MCF 10A (cell line): ENCODE data around the gene MSH6. TPM values are rescaled to one million over a fixed set of nuclear protein-coding genes. Genes with fewer than 3 reads are reported as not detected.

Source experiments
- Bru-seq: library from RNA; stranded (reverse); fragments of 400-500 nt; gene quantifications from one replicate; lab custom pipeline; 2021; lab: Mats Ljungman, UMichigan
- BruChase-seq, 2 experiments: library from RNA; stranded (reverse); fragments of 400-500 nt; gene quantifications; one replicate each; lab custom pipeline; 2021; lab: Mats Ljungman, UMichigan
- BruUV-seq: library from RNA; stranded (reverse); fragments of 400-500 nt; replicated peaks from 2 replicates; lab custom pipeline; 2021; lab: Mats Ljungman, UMichigan
- CTCF ChIA-PET: fragments of 300-600 bp; sonication (Branson Sonifier 250); formaldehyde crosslinking; extraction: SDS; loops from one replicate; lab custom pipeline; 2021; ENCODE audit warnings: antibody characterized with exemption, inconsistent platforms; lab: Yijun Ruan, JAX
- POLR2A ChIA-PET: fragments of 300-600, 350-650 bp; sonication (Branson Sonifier 250); formaldehyde crosslinking; extraction: SDS; loops from one replicate; lab custom pipeline; 2020; ENCODE audit warnings: antibody characterized with exemption, inconsistent platforms; lab: Yijun Ruan, JAX
- DNase-seq: peaks from one replicate; pipeline ENCODE4 v3.0.0-alpha.2; 2018; ENCODE audit not compliant: unreplicated experiment
- H3K27ac Mint-ChIP-seq: one replicate; pipeline ENCODE4 v1.8.0; 2022; ENCODE audit warnings: mild to moderate bottlenecking, low read depth, mixed read lengths; ENCODE audit not compliant: unreplicated experiment
- H3K27me3 Mint-ChIP-seq: one replicate; pipeline ENCODE4 v1.8.0; 2022; ENCODE audit warnings: mixed read lengths; ENCODE audit not compliant: insufficient read depth, unreplicated experiment
- H3K36me3 Mint-ChIP-seq: one replicate; pipeline ENCODE4 v1.8.0; 2022; ENCODE audit warnings: mild to moderate bottlenecking, moderate library complexity, mixed read lengths; ENCODE audit not compliant: insufficient read depth, unreplicated experiment
- H3K4me1 Mint-ChIP-seq: one replicate; pipeline ENCODE4 v1.8.0; 2022; ENCODE audit warnings: mixed read lengths; ENCODE audit not compliant: insufficient read depth, unreplicated experiment
- H3K4me3 Mint-ChIP-seq: one replicate; pipeline ENCODE4 v1.8.0; 2022; ENCODE audit warnings: mild to moderate bottlenecking, moderate library complexity, mixed read lengths; ENCODE audit not compliant: unreplicated experiment
- H3K9me3 Mint-ChIP-seq: one replicate; pipeline ENCODE4 v1.8.0; 2022; ENCODE audit warnings: mixed read lengths; ENCODE audit not compliant: unreplicated experiment
- intact Hi-C: fragments of 100-400 bp; cut with micrococcal nuclease; formaldehyde crosslinking; loops from 2 replicates; pipeline ENCODE4 v1.14.1; 2022
- long read RNA-seq: library from polyadenylated mRNA; stranded (forward); transcript quantifications from one replicate; pipeline ENCODE4 v2.0.0, GENCODE V29; 2022
- total RNA-seq: library from RNA; stranded (reverse); gene quantifications from 2 replicates; pipeline ENCODE4 v1.2.3, GENCODE V29; 2022
- TF ChIP-seq, protein P1 (sequence below): fragments of 200-600 bp; IDR thresholded peaks from one replicate; pipeline ENCODE4 v1.8.0; 2022; ENCODE audit warnings: antibody characterized with exemption, mild to moderate bottlenecking; ENCODE audit not compliant: unreplicated experiment

Gene MSH6
- total RNA-seq (40.3 and 45.3 TPM in 2 replicates), Bru-seq, nascent RNA (percentile 79 among the genes with signal in this experiment), BruChase-seq, experiment 1, labeled RNA remaining after a 6-hour chase (percentile 85 among the genes with signal in this experiment), BruChase-seq, experiment 2, labeled RNA remaining after a 2-hour chase (percentile 90 among the genes with signal in this experiment)
- long read RNA-seq, full-length matches to known transcripts, result 75 of 96 reads
- long read RNA-seq, partial matches to known transcripts, result 11 of 96 reads
- long read RNA-seq, other reads (novel, unspliced or antisense), result 10 of 96 reads

DNA sequence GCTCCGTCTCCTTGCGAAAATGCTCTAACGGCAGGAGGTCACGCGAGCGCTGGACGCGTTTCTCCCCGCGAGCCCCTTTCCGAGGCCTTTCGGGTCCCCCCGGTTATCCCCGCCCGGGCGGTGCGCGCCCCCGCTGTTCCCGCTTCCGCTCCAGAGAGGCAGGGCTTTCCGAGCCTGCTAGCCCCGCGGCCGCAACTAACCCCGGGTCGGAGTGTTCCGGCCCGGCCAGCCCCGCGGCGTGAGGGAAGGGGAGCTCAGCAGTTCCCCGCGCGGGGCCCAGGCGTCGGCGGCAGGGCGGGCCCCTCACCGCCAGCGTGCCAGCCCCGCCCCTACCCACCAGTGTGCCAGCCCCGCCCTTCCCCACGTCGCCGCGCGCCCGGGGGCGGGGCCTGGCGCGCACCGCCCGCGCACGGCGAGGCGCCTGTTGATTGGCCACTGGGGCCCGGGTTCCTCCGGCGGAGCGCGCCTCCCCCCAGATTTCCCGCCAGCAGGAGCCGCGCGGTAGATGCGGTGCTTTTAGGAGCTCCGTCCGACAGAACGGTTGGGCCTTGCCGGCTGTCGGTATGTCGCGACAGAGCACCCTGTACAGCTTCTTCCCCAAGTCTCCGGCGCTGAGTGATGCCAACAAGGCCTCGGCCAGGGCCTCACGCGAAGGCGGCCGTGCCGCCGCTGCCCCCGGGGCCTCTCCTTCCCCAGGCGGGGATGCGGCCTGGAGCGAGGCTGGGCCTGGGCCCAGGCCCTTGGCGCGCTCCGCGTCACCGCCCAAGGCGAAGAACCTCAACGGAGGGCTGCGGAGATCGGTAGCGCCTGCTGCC, at the start of gene MSH6:
Gene MSH6, plus strand, starts transcription at position 475 of the 815 bp plus-strand sequence. Its CDS starts 89 bp downstream, at position 564.
- ChIA-PET POLR2A (interaction anchor here (0.6 to 2.1 kb wide), 16 partner anchors 8 to 665 kb away, joined by 3 to 13 read pairs (median 4); no protein-coding TSS in a partner anchor), CTCF (interaction anchor here (0.5 to 1.1 kb wide), 3 partner anchors 9 to 561 kb away, joined by 3 to 4 read pairs (median 3); no protein-coding TSS in a partner anchor)
- no TSS peak for BruUV-seq
- TF ChIP-seq, protein P1, sequence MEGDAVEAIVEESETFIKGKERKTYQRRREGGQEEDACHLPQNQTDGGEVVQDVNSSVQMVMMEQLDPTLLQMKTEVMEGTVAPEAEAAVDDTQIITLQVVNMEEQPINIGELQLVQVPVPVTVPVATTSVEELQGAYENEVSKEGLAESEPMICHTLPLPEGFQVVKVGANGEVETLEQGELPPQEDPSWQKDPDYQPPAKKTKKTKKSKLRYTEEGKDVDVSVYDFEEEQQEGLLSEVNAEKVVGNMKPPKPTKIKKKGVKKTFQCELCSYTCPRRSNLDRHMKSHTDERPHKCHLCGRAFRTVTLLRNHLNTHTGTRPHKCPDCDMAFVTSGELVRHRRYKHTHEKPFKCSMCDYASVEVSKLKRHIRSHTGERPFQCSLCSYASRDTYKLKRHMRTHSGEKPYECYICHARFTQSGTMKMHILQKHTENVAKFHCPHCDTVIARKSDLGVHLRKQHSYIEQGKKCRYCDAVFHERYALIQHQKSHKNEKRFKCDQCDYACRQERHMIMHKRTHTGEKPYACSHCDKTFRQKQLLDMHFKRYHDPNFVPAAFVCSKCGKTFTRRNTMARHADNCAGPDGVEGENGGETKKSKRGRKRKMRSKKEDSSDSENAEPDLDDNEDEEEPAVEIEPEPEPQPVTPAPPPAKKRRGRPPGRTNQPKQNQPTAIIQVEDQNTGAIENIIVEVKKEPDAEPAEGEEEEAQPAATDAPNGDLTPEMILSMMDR, result no peak
- H3K36me3 Mint-ChIP-seq, result peaks cover 15% of the 10 kb centered on the region
- H3K4me3 Mint-ChIP-seq, result peak within 1 kb of the TSS; percentile 92
- H3K27me3 Mint-ChIP-seq, result no peaks in the 10 kb centered on the region
- peak within 1 kb of the TSS; percentile 75 for H3K27ac Mint-ChIP-seq
- intact Hi-C loops, result loop anchor here (5.0 to 10.0 kb wide), 2 partner anchors 124 to 642 kb away; partner anchors contain the start of gene FBXO11
- H3K4me1 Mint-ChIP-seq, result peaks cover 14% of the 10 kb centered on the region
- peaks cover 7% of the 10 kb centered on the region for H3K9me3 Mint-ChIP-seq
- peak; percentile 86 for DNase-seq

DNA sequence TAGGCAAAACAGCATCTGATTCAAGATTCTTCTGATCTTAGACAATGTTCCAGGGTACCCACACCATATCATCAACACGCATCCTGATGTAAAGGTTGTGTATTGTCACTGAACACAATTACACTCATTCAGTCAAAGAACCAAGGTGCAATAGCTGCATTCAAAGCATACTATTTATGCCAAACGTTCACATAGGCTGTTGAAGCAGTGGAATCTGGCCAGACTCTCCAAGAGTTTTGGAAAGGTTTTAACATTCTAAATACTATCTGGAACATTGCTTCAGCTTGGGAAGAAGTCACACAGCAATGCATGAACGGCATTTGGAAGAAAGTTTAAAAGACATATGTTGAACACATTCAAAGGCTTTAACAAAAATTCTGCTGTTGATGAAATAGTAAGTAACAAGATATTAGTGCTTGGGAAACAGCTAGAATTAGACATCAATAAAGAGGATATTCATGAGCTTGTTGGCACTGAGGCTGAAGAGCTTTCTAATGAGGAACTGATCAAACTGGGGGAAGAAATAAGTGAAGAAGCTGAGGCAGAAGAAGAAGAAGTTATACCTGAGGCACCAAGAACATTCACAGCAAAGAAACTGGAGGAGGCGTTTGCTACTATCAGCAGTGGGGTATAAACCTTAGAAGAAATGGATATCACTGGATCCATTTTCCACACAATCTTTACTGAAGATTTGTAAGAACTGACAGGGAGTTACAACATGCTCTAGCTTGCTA, 47.6 kb upstream of the MSH6 start:
- intact Hi-C loops, result no loop called here
- Mint-ChIP-seq H3K4me1 (no peaks in the 10 kb centered on the region), H3K36me3 (peaks cover 6% of the 10 kb centered on the region), H3K4me3 (no peak overlapping the region), H3K9me3 (no peaks in the 10 kb centered on the region), H3K27ac (no peak overlapping the region), H3K27me3 (no peaks in the 10 kb centered on the region)
- POLR2A ChIA-PET, result no interaction called here
- no TSS peak for BruUV-seq
- DNase-seq, result no peak
- CTCF ChIA-PET, result interaction anchor here (1.6 kb wide), 1 partner anchor 298 kb away, joined by 5 read pairs; no protein-coding TSS in a partner anchor
- TF ChIP-seq, protein P1, result no peak

DNA sequence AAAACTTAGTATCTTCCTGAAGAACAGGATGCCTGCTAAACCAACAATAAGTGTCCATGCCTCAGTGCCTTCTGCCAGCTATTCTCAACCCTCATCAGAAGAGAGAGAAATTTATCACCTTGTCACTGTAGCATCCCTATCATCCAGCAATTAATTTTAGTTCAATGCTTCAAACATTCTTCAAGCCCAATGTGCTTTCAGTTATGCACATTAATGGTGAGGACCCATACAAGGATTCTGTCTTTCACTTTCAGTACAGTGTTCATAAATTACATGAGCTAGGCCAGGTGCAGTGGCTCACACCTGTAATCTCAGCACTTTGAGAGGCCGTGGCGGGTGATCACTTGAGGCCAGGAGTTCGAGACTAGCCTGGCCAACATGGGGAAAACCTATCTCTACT, 47.0 kb upstream of the MSH6 start:
- intact Hi-C loops, result no loop called here
- no peak overlapping the region for H3K4me3 Mint-ChIP-seq
- H3K9me3 Mint-ChIP-seq, result no peaks in the 10 kb centered on the region
- ChIA-PET CTCF (interaction anchor here (0.6 to 1.6 kb wide), 2 partner anchors 117 to 299 kb away, joined by 3 to 5 read pairs; no protein-coding TSS in a partner anchor), POLR2A (no interaction called here)
- TF ChIP-seq, protein P1, result no peak
- BruUV-seq, result no TSS peak
- no peak overlapping the region for H3K27ac Mint-ChIP-seq
- no peaks in the 10 kb centered on the region for H3K27me3 Mint-ChIP-seq
- peaks cover 6% of the 10 kb centered on the region for H3K36me3 Mint-ChIP-seq
- H3K4me1 Mint-ChIP-seq, result no peaks in the 10 kb centered on the region
- no peak for DNase-seq
